SH-SY5Y (cell line): ENCODE measurements around the gene SLC29A4.

Experiments used
- GATA2 ChIP-seq: IDR thresholded peaks from 2 replicates; pipeline ENCODE4 v1.6.1; 2011; ENCODE audit warnings: mild to moderate bottlenecking, low read depth, low read length
- GATA3 ChIP-seq: IDR thresholded peaks from 2 replicates; pipeline ENCODE4 v1.6.1; 2011; ENCODE audit warnings: low read depth, mild to moderate bottlenecking, low read length, moderate library complexity

DNA sequence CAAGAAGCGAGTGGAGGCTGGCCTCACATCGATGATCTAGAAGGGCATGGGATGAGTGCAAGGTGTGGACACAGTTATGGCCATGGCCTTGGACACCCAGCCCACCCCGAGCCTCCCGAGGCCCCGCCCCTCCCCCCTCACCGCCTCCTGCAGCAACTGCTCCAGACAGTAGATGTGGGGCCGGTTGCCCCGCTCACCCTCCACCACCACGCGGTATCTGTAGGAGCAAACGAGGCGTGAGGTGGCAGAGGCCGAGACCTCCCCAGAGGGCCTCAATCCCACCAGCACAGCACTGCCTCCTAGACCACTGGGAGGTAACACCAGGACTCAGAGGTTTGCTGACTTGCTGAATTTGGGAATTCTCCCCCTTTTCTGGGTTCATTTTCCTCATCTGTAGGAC is 37.6 kb downstream of the SLC29A4 start:
- TF ChIP-seq GATA2 (no peak), GATA3 (no peak)
